NK-92 (cell line): ENCODE data around the gene REC114.
"Not testable (repeated sequence)": the region's sequence is repeated elsewhere in the genome, so short reads cannot be mapped to it uniquely, and the experiment has no call there.

Experiments
- DNase-seq: peaks from one replicate; lab custom pipeline; 2025; ENCODE audit not compliant: unreplicated experiment; lab: John Stamatoyannopoulos, UW

Gene REC114

GRCh38 chr15:73454096-73454495 lies 11.1 kb downstream of the REC114 start:
- no peak for DNase-seq

- no peak for DNase-seq
Observed at GRCh38 chr15:73455876-73456275, 12.9 kb downstream of the REC114 start.

GRCh38 chr15:73457334-73457733 lies 14.4 kb downstream of the REC114 start:
- DNase-seq: no peak

GRCh38 chr15:73460662-73461061 lies 17.7 kb downstream of the REC114 start:
- DNase-seq: no peak

- DNase-seq: no peak
Observed at GRCh38 chr15:73464602-73465001, 21.6 kb downstream of the REC114 start.

GRCh38 chr15:73467758-73468157 lies 24.8 kb downstream of the REC114 start:
- no peak for DNase-seq

- no peak for DNase-seq
Observed at GRCh38 chr15:73474785-73475184, 31.8 kb downstream of the REC114 start.

- DNase-seq: no peak
Observed at GRCh38 chr15:73476704-73477216, 33.8 kb downstream of the REC114 start.

- no peak for DNase-seq
Observed at GRCh38 chr15:73480050-73480449, 37.1 kb downstream of the REC114 start.

- DNase-seq: no peak
Observed at GRCh38 chr15:73482166-73482565, 39.2 kb downstream of the REC114 start.

GRCh38 chr15:73483053-73483452 lies 40.1 kb downstream of the REC114 start:
- no peak for DNase-seq

GRCh38 chr15:73485372-73485771 lies 42.4 kb downstream of the REC114 start:
- DNase-seq: no peak

- not testable (repeated sequence) for DNase-seq
Observed at GRCh38 chr15:73485885-73486284, 42.9 kb downstream of the REC114 start.

- DNase-seq: no peak
Observed at GRCh38 chr15:73488698-73489097, 45.7 kb downstream of the REC114 start.

GRCh38 chr15:73493922-73494321 lies 51.0 kb downstream of the REC114 start:
- no peak for DNase-seq

GRCh38 chr15:73495181-73495580 lies 52.2 kb downstream of the REC114 start:
- DNase-seq: no peak

- no peak for DNase-seq
Observed at GRCh38 chr15:73500696-73501095, 57.7 kb downstream of the REC114 start.

GRCh38 chr15:73504885-73505284 lies 61.9 kb downstream of the REC114 start:
- no peak for DNase-seq

GRCh38 chr15:73515527-73515926 lies 72.6 kb downstream of the REC114 start:
- DNase-seq: no peak

- DNase-seq: no peak
Observed at GRCh38 chr15:73517566-73517965, 74.6 kb downstream of the REC114 start.

- no peak for DNase-seq
Observed at GRCh38 chr15:73518180-73518862, 75.4 kb downstream of the REC114 start.

GRCh38 chr15:73518876-73519733 lies 76.1 kb downstream of the REC114 start:
- no peak for DNase-seq
